C4-2B (cell line): Measurements from ENCODE around the gene RAB44.

Source experiments
- ZFX ChIP-seq: fragments of 450-650 bp; IDR thresholded peaks from 2 replicates; pipeline ENCODE4 v1.6.1; 2017
- TF ChIP-seq, protein P1 (sequence below): fragments of 450-650 bp; conservative IDR thresholded peaks from 2 replicates; pipeline ENCODE4 v1.5.1; 2017; ENCODE audit warnings: mild to moderate bottlenecking

DNA sequence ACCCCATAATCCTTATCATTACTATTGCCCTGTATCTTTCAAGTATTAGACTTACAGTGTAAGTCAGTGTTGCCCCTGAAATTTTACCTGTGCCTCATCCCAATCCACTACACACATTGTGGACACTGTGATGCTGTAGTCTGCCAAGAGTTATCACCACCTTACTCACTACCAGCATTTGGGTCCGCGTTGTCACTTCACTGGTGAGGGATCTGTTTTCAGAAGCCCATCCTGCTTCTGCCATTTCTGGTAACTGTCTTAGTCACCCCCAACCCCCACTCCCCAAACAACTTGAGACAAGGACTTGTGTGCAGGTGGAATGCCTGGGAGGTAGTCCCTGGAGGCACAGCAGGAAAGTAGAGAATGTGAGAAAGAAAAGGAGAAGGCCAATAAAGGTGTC lies 6.0 kb upstream of the RAB44 start:
- TF ChIP-seq, protein P1, sequence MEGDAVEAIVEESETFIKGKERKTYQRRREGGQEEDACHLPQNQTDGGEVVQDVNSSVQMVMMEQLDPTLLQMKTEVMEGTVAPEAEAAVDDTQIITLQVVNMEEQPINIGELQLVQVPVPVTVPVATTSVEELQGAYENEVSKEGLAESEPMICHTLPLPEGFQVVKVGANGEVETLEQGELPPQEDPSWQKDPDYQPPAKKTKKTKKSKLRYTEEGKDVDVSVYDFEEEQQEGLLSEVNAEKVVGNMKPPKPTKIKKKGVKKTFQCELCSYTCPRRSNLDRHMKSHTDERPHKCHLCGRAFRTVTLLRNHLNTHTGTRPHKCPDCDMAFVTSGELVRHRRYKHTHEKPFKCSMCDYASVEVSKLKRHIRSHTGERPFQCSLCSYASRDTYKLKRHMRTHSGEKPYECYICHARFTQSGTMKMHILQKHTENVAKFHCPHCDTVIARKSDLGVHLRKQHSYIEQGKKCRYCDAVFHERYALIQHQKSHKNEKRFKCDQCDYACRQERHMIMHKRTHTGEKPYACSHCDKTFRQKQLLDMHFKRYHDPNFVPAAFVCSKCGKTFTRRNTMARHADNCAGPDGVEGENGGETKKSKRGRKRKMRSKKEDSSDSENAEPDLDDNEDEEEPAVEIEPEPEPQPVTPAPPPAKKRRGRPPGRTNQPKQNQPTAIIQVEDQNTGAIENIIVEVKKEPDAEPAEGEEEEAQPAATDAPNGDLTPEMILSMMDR, result no peak
- no peak for TF ChIP-seq ZFX
